KOPT-K1 (cell line): ENCODE data around the gene PTH2R.
"Not testable (repeated sequence)": the region's sequence is repeated elsewhere in the genome, so short reads cannot be mapped to it uniquely, and the experiment has no call there.

Source experiments
- H3K27ac ChIP-seq: fragments of 200-600 bp; sonication (generic); 2 replicates; pipeline ENCODE4 v1.5.1; 2016; ENCODE audit warnings: antibody characterized with exemption, mild to moderate bottlenecking, low read depth, low read length; ENCODE audit not compliant: poor library complexity, severe bottlenecking
- H3K36me3 ChIP-seq: fragments of 200-600 bp; sonication (generic); 2 replicates; pipeline ENCODE4 v1.5.1; 2017; ENCODE audit warnings: antibody characterized with exemption, mild to moderate bottlenecking, low read length, moderate library complexity; ENCODE audit not compliant: insufficient read depth
- H3K9me3 ChIP-seq: fragments of 200-600 bp; sonication (generic); 2 replicates; pipeline ENCODE4 v1.5.1; 2017; ENCODE audit warnings: antibody characterized with exemption, low read length, mild to moderate bottlenecking; ENCODE audit not compliant: insufficient read depth, poor library complexity, severe bottlenecking

PTH2R gene

GRCh38 chr2:208441951-208442350 lies 35.4 kb downstream of the PTH2R start:
- H3K27ac ChIP-seq, result no peak overlapping the region
- H3K36me3 ChIP-seq, result no peaks in the 10 kb centered on the region
- no peaks in the 10 kb centered on the region for H3K9me3 ChIP-seq

GRCh38 chr2:208447447-208447846 lies 40.9 kb downstream of the PTH2R start:
- not testable (repeated sequence) for H3K27ac ChIP-seq, H3K9me3 ChIP-seq, H3K36me3 ChIP-seq

- Histone ChIP-seq H3K9me3 (no peaks in the 10 kb centered on the region), H3K27ac (no peak overlapping the region), H3K36me3 (no peaks in the 10 kb centered on the region)
Measured at GRCh38 chr2:208451061-208451460, 44.5 kb downstream of the PTH2R start.

- no peaks in the 10 kb centered on the region for H3K9me3 ChIP-seq
- no peak overlapping the region for H3K27ac ChIP-seq
- H3K36me3 ChIP-seq, result no peaks in the 10 kb centered on the region
Measured at GRCh38 chr2:208454861-208455260, 48.3 kb downstream of the PTH2R start.

- Histone ChIP-seq H3K9me3 (no peaks in the 10 kb centered on the region), H3K36me3 (no peaks in the 10 kb centered on the region), H3K27ac (no peak overlapping the region)
Measured at GRCh38 chr2:208463721-208464120, 57.1 kb downstream of the PTH2R start.

- Histone ChIP-seq H3K27ac (no peak overlapping the region), H3K9me3 (no peaks in the 10 kb centered on the region), H3K36me3 (no peaks in the 10 kb centered on the region)
Measured at GRCh38 chr2:208464205-208464604, 57.6 kb downstream of the PTH2R start.

GRCh38 chr2:208466151-208466919 lies 59.7 kb downstream of the PTH2R start:
- Histone ChIP-seq H3K36me3 (no peaks in the 10 kb centered on the region), H3K9me3 (no peaks in the 10 kb centered on the region), H3K27ac (no peak overlapping the region)

GRCh38 chr2:208466920-208467298 lies 60.3 kb downstream of the PTH2R start:
- H3K27ac ChIP-seq, result no peak overlapping the region
- H3K36me3 ChIP-seq, result no peaks in the 10 kb centered on the region
- H3K9me3 ChIP-seq, result no peaks in the 10 kb centered on the region

GRCh38 chr2:208467564-208467963 lies 61.0 kb downstream of the PTH2R start:
- H3K36me3 ChIP-seq, result no peaks in the 10 kb centered on the region
- no peak overlapping the region for H3K27ac ChIP-seq
- no peaks in the 10 kb centered on the region for H3K9me3 ChIP-seq

GRCh38 chr2:208477741-208478140 lies 71.1 kb downstream of the PTH2R start:
- H3K36me3 ChIP-seq, result no peaks in the 10 kb centered on the region
- no peak overlapping the region for H3K27ac ChIP-seq
- H3K9me3 ChIP-seq, result no peaks in the 10 kb centered on the region

GRCh38 chr2:208479342-208479741 lies 72.8 kb downstream of the PTH2R start:
- H3K27ac ChIP-seq, result no peak overlapping the region

GRCh38 chr2:208481945-208482344 lies 75.4 kb downstream of the PTH2R start:
- H3K36me3 ChIP-seq, H3K27ac ChIP-seq: not testable (repeated sequence)

More at GRCh38 chr2:208479342-208479741, 72.8 kb downstream of the PTH2R start:
- Histone ChIP-seq H3K9me3 (no peaks in the 10 kb centered on the region), H3K36me3 (no peaks in the 10 kb centered on the region)

GRCh38 chr2:208482453-208483015 lies 75.9 kb downstream of the PTH2R start:
- H3K27ac ChIP-seq, H3K36me3 ChIP-seq, H3K9me3 ChIP-seq: not testable (repeated sequence)

More at GRCh38 chr2:208481945-208482344, 75.4 kb downstream of the PTH2R start:
- not testable (repeated sequence) for H3K9me3 ChIP-seq

- Histone ChIP-seq H3K36me3 (no peaks in the 10 kb centered on the region), H3K9me3 (no peaks in the 10 kb centered on the region), H3K27ac (no peak overlapping the region)
Measured at GRCh38 chr2:208485390-208485789, 78.8 kb downstream of the PTH2R start.

- Histone ChIP-seq H3K9me3 (no peaks in the 10 kb centered on the region), H3K27ac (no peak overlapping the region), H3K36me3 (no peaks in the 10 kb centered on the region)
Measured at GRCh38 chr2:208488686-208489564, 82.3 kb downstream of the PTH2R start.
